Testis (tissue), 3 donors: Measurements from ENCODE around the gene MYO18B. TPM values are rescaled to one million over a fixed set of nuclear protein-coding genes. Genes with fewer than 3 reads are reported as not detected.

Experiments used
- DNase-seq: peaks from one replicate; pipeline ENCODE4 v3.0.0-alpha.2; 2019
- H3K27ac ChIP-seq, 2 donors: fragments of 200-600 bp; sonication (generic); one replicate each; pipeline ENCODE4 v1.5.1; 2019
- H3K27me3 ChIP-seq: fragments of 200-600 bp; sonication (generic); one replicate; pipeline ENCODE4 v1.5.1; 2019
- H3K36me3 ChIP-seq: fragments of 200-600 bp; sonication (generic); one replicate; pipeline ENCODE4 v1.5.1; 2017; ENCODE audit warnings: low read depth; ENCODE audit errors: missing control alignments
- H3K4me1 ChIP-seq: fragments of 200-600 bp; sonication (generic); one replicate; pipeline ENCODE4 v1.5.1; 2019
- H3K4me3 ChIP-seq, 2 donors: fragments of 200-600 bp; sonication (generic); one replicate each; pipeline ENCODE4 v1.5.1; 2017 to 2019
- H3K9me3 ChIP-seq: fragments of 200-600 bp; sonication (generic); one replicate; pipeline ENCODE4 v1.5.1; 2017
- POLR2A ChIP-seq: fragments of 450-650 bp; IDR thresholded peaks from one replicate; pipeline ENCODE4 v1.6.1; 2017; ENCODE audit warnings: antibody characterized with exemption, mild to moderate bottlenecking, moderate library complexity
- WGBS, 2 donors: methylation state at CpG; one replicate each; pipeline ENCODE4 v1.1.5; 2018; 5-methylcytosine and 5-hydroxymethylcytosine counted together
- intact Hi-C: fragments of 100-400 bp; cut with DNase I; formaldehyde crosslinking; loops from one replicate; pipeline ENCODE4 v1.15.1; 2023; ENCODE audit warnings: low total_unique reads
- polyA plus RNA-seq: library from polyadenylated mRNA; stranded (reverse); fragments of 350-450 nt; fragmentation: Illumina TruSeq; extraction: RNeasy Lipid Tissue Mini Kit (QIAGEN cat#74804); gene quantifications from one replicate; pipeline ENCODE4 v1.2.3, GENCODE V29; 2014; ENCODE audit warnings: low read depth, low replicate concordance; ENCODE audit not compliant: insufficient read depth
- total RNA-seq, 2 donors: library from RNA; depleted of rRNA; stranded (reverse); fragments of >200 nt; gene quantifications; one replicate each; pipeline ENCODE4 v1.2.3, GENCODE V29; 2016
- TF ChIP-seq, protein P1 (sequence below), 3 experiments: fragments of 450-650 bp in 2 of 3; fragments of 200-600 bp in 1 of 3; sonication (generic) in 1 of 3; IDR thresholded peaks; one replicate each; pipeline ENCODE4 v1.5.1; 2016 to 2019; ENCODE audit warnings: antibody characterized with exemption in 3 of 3, mild to moderate bottlenecking in 2 of 3, moderate library complexity in 1 of 3

MYO18B gene
- total and polyA plus RNA-seq, 3 donors from 2014 or later = 23.6 to 40.3 (median 28.6) TPM

GRCh38 chr22:25900390-25900789 is 158.4 kb downstream of the MYO18B start:
- Histone ChIP-seq H3K36me3 (no peaks in the 10 kb centered on the region), H3K27ac (no peak overlapping the region), H3K27me3 (no peaks in the 10 kb centered on the region), H3K4me3 (no peak overlapping the region), H3K9me3 (no peaks in the 10 kb centered on the region), H3K4me1 (no peaks in the 10 kb centered on the region)
- TF ChIP-seq POLR2A = no peak
- TF ChIP-seq, protein P1, sequence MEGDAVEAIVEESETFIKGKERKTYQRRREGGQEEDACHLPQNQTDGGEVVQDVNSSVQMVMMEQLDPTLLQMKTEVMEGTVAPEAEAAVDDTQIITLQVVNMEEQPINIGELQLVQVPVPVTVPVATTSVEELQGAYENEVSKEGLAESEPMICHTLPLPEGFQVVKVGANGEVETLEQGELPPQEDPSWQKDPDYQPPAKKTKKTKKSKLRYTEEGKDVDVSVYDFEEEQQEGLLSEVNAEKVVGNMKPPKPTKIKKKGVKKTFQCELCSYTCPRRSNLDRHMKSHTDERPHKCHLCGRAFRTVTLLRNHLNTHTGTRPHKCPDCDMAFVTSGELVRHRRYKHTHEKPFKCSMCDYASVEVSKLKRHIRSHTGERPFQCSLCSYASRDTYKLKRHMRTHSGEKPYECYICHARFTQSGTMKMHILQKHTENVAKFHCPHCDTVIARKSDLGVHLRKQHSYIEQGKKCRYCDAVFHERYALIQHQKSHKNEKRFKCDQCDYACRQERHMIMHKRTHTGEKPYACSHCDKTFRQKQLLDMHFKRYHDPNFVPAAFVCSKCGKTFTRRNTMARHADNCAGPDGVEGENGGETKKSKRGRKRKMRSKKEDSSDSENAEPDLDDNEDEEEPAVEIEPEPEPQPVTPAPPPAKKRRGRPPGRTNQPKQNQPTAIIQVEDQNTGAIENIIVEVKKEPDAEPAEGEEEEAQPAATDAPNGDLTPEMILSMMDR (IDR thresholded peaks at IDR 0.05) = no peak
- WGBS, 2 donors = 95 to 100% methylated on average over 2 to 3 of the region's 3 CpGs
- no peak for DNase-seq
- intact Hi-C loops = no loop called here

GRCh38 chr22:25900880-25901279 is 158.9 kb downstream of the MYO18B start:
- intact Hi-C loops = no loop called here
- H3K27me3 ChIP-seq = no peaks in the 10 kb centered on the region
- H3K36me3 ChIP-seq = no peaks in the 10 kb centered on the region
- TF ChIP-seq, protein P1 (IDR thresholded peaks at IDR 0.05) = no peak
- TF ChIP-seq POLR2A = no peak
- 74 to 87% methylated on average over 4 of the region's 4 CpGs for WGBS, 2 donors
- no peaks in the 10 kb centered on the region for H3K9me3 ChIP-seq
- no peak overlapping the region for H3K27ac ChIP-seq
- peak; percentile 37 for DNase-seq
- no peak overlapping the region for H3K4me3 ChIP-seq
- H3K4me1 ChIP-seq = no peaks in the 10 kb centered on the region

GRCh38 chr22:25902402-25902801 is 160.4 kb downstream of the MYO18B start:
- Histone ChIP-seq H3K4me3 (no peak overlapping the region), H3K4me1 (no peaks in the 10 kb centered on the region), H3K27ac (no peak overlapping the region), H3K9me3 (no peaks in the 10 kb centered on the region), H3K36me3 (no peaks in the 10 kb centered on the region), H3K27me3 (no peaks in the 10 kb centered on the region)
- TF ChIP-seq POLR2A = no peak
- TF ChIP-seq, protein P1 (IDR thresholded peaks at IDR 0.05) = no peak
- intact Hi-C loops = no loop called here
- WGBS, 2 donors = 73 to 79% methylated on average over 8 of the region's 8 CpGs
- DNase-seq = no peak

DNA sequence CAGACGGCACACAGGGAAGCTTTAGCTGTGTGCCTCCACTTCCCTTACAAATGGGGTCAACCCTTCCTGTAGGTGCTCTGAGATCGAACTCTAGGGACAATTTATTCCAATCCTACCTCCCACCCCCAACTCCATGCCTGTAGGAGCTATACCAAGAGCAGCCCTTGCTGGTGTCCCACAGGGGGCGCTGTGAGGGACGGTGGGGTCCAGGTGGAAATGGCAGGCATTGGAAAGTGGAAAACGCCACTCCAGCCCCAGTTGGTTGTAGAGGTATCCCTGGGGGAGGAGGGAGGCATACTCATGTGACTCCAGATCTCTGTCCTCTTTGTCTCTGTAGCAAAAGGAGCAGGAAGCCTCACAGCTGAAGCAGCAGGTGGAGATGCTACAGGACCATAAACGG is 161.3 kb downstream of the MYO18B start:
- Histone ChIP-seq H3K4me3 (no peak overlapping the region), H3K9me3 (no peaks in the 10 kb centered on the region), H3K36me3 (no peaks in the 10 kb centered on the region), H3K27me3 (no peaks in the 10 kb centered on the region), H3K27ac (no peak overlapping the region), H3K4me1 (no peaks in the 10 kb centered on the region)
- TF ChIP-seq, protein P1 (IDR thresholded peaks at IDR 0.05) = peak in 1 of 3 experiments; percentile 20
- TF ChIP-seq POLR2A = no peak
- intact Hi-C loops = no loop called here
- DNase-seq = no peak
- 52 to 53% methylated on average over 5 to 6 of the region's 6 CpGs for WGBS, 2 donors

DNA sequence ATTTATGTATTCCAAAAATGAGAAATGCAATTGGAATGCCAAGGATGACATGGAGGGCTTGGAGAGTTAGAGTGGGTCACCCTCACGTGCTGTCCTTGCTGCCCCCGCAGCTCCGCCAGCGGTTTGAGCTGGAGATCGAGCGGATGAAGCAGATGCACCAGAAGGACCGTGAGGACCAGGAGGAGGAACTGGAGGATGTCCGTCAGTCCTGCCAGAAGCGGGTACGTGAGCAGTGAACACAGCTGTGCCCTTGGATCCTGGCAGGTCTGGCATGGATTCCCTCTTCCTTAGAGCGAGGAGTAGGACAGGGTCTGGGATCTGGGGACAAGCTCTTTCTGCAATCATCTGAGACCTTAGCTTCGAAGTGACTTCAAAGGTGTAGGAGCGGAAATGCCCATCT is 166.2 kb downstream of the MYO18B start:
- TF ChIP-seq POLR2A = no peak
- TF ChIP-seq, protein P1 (IDR thresholded peaks at IDR 0.05) = no peak
- Histone ChIP-seq H3K27ac (no peak overlapping the region), H3K4me3 (no peak overlapping the region), H3K27me3 (no peaks in the 10 kb centered on the region), H3K4me1 (no peaks in the 10 kb centered on the region), H3K9me3 (no peaks in the 10 kb centered on the region), H3K36me3 (no peaks in the 10 kb centered on the region)
- intact Hi-C loops = no loop called here
- no peak for DNase-seq
- WGBS, 2 donors = 88% methylated on average over 13 of the region's 13 CpGs
